GM18519 (cell line): ENCODE results near the gene IL17RE.
"Not testable (repeated sequence)": the region's sequence is repeated elsewhere in the genome, so short reads cannot be mapped to it uniquely, and the experiment has no call there.

Source experiments
- ATAC-seq: cut with Tn5 transposase; IDR thresholded peaks from one replicate; pipeline ENCODE4 v1.9.1; 2021; ENCODE audit warnings: mild to moderate bottlenecking, moderate library complexity; ENCODE audit not compliant: unreplicated experiment, low FRiP score

The IL17RE gene

DNA sequence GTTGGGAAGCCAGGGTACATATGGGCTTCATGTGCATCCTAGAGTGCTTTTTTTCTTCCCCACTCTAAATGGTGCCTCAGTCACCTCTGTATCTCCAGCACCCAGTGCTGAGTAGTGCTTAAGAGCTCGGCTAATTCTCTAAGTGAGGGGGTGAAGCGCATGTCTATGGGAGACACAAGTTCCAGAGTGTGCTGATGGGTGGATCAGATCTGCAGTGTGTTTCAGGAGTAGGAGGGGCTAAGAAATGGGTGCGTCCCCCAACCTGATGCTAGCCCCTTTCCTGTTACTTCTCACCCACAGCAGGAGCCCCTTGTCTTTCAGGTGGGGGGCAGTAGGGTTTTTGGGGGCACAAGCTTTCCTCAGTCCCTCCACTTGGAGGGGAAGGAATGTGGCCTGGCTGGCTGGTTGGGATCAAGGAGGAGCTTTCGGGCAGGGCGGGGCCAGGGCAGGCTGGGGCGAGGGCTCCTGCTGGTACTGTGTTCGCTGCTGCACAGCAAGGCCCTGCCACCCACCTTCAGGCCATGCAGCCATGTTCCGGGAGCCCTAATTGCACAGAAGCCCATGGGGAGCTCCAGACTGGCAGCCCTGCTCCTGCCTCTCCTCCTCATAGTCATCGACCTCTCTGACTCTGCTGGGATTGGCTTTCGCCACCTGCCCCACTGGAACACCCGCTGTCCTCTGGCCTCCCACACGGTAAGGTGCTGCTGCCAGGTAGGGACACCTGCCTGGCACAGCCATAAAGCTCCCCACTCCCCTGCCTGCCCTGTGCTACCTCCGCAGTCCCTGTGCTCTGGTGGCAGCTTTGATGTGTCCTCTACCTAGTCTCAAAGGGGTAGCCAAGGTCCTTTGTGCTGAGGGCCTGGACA lies at the start of gene IL17RE:
TSS of gene IL17RE (plus strand) at position 477 of the 866 bp plus-strand sequence. CDS start at position 562, 85 bp downstream.
- ATAC-seq, result no peak

- ATAC-seq, result not testable (repeated sequence)
Measured at GRCh38 chr3:9854291-9854940, 48.2 kb upstream of the IL17RE start.

- no peak for ATAC-seq
Measured at GRCh38 chr3:9855594-9855993, 47.1 kb upstream of the IL17RE start.

DNA sequence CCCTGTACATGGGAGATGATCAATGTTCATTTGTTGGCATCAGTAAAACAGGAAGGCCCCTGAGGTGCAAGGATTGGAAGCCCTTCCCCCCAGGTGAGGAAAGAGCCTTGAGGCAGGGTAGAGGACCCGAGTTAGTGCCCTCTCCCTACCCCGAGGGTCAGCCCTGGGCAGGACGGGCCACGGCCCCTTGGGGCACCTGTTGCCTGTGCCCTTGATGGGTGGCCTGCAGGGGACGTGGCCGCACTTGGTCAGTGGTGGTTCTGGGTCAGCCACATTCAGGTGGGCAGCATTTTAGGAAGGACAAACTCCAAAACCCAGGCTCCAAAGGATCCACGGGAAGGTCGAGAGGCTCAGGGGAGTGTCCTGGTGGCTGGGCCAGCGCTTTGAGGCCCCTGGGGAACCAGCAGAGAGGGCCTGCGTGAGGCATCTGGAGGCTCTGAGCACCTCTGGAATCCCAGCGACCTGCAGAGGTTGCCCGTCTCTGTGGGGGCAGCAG lies 43.1 kb upstream of the IL17RE start:
- no peak for ATAC-seq

DNA sequence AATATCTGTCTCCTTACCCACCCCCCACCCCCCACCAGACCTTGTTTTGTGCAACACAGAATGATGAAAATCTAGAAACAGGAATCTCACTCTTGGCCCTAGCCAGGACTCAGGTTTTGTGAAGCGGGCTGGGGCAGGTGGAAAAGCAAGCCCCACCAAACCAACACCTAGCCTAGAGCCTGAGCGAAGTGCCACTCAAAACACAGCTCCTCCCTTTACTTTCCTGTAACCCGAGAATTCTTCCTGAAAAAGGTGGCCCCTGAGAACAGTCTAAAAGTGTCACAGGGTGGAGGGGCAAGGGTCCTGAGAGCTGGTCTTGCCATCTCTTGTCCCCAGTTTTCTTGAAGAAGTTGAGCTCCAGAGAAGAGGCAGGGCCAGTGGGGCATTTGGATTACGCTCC lies 41.4 kb upstream of the IL17RE start:
- no peak for ATAC-seq

DNA sequence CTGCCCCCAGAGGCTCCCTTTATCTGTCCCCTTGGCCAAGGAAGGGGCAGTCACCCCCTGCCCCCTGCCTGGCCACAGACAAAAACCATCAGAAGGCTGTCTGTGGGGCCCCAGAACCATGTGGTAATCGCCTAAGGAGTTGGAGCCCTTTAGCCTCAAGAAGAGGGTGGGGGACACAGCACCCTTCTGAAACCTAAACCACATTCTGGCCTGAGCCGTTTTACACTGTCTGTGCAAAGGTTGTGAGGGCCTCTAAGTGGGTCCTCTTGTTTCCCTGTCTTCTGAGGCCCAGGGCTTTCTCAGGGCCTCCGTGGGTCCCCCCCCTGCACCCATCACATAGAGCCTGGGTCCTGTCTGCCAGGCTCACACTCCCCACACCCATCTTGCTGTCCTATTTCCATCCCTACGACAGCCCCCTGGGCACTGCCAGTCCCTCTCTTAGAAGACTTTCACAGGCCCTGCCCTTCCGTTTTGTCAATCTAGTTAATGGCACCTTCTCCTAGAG lies 41.0 kb upstream of the IL17RE start:
- ATAC-seq, result no peak

- no peak for ATAC-seq
Measured at GRCh38 chr3:9862391-9863057, 40.1 kb upstream of the IL17RE start.

DNA sequence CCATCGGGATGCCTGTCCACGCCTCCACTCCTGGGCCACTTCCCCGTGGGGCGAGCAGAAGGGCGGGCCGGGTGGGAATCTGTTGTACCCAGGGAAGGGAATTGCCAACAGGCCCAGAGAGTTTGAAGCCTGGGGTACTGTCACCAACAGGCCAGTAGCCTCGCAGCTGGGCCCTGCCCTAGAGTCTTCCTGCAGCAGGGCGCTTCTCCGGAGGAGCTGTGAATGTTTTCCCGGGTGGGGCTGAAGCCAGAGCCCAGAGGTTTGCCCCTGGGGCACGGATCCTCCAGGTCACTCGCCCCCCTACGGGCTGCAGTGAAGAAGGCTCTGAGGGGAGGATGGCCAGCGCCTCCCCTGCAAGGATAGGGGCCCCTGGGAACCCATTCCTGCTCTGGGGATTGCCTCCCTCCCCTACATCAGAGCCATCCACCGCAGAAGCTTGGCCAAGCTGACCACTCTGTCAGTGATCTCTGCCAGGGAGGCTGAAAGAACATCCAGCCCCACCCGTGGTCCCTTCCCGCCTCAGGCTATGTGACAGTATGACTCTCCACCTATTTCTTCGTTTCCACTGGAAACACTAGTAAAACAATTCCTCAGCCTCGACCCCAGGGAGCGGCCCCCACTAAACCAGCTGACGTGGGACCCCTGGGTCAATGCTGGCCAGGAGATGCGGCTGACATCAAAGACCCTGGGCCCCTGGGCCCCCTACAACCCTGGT lies 39.4 kb upstream of the IL17RE start:
- no peak for ATAC-seq

- ATAC-seq, result no peak
Measured at GRCh38 chr3:9864200-9864927, 38.3 kb upstream of the IL17RE start.

- not testable (repeated sequence) for ATAC-seq
Measured at GRCh38 chr3:9865125-9865637, 37.5 kb upstream of the IL17RE start.

GRCh38 chr3:9866639-9867038 lies 36.0 kb upstream of the IL17RE start:
- ATAC-seq, result no peak

DNA sequence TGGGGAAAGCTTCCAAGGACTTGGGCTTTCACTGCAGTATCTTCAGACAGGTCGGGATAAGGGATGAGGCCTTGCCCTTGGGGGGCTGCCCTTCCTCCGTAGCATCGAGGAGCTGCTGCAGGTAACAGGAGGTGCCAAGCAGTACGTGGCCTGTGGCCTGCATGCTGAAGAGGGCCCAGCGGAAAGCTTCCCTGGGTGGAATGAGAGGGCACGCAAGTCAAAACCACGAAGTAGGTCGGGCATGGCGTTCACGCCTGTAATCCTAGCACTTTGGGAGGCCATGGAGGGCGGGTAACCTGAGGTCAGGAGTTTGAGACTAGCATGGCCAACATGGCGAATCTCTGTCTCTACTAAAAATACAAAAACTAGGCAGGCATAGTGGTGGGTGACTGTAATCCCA lies 35.5 kb upstream of the IL17RE start:
- no peak for ATAC-seq

DNA sequence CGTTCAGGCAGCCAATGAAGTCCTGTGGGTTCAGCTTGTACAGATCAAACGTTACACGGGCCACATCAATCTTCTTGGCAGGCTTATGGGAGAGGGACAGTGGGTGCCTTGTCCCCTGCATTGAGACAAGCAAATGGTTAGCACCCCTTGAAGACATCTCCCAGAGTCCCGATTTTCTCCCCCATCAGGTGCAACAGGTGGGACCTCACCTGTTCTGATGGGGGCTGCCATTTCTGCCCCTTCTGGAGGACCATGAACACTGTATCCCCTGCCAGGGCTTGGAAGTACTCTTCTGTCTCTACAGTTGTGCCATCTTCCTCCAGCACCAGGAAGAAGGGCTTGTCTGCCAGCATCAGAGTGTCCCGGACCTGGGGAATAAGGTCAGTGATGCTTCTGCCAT lies 32.7 kb upstream of the IL17RE start:
- no peak for ATAC-seq

GRCh38 chr3:9870978-9871377 lies 31.7 kb upstream of the IL17RE start:
- ATAC-seq, result no peak

DNA sequence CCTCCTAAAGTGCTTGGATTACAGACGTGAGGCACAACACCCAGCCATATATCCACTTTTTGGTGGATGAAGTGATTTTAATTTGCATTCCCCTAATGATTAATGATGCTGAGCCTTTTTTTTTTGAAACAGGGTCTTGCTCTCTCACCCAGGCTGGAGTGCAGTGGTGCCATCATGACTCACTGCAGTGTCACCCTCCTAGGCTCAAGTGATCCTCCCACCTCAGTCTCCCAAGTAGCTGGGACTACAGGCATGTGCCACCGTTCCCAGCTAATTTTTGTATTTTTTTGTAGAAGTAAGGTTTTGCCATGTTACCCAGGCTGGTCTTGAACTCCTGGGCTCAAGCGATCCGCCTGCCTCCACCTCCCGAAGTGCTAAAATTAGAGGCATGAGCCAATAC lies 30.6 kb upstream of the IL17RE start:
- not testable (repeated sequence) for ATAC-seq

GRCh38 chr3:9875448-9875847 lies 27.2 kb upstream of the IL17RE start:
- no peak for ATAC-seq

DNA sequence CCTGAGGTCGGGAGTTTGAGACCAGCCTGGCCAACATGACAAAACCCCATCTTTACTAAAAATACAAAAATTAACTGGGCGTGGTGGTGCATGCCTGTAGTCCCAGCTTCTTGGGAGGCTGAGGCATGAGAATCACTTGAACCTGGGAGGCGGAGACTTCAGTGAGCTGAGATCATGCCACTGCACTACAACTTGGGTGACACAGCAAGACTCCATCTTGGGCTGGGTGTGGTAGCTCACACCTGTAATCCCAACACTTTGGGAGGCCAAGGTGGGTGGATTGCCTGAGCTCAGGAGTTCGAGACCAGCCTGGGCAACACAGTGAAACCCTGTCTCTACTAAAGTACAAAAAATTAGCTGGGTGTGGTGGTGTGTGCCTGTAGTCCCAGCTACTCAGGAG lies 26.4 kb upstream of the IL17RE start:
- ATAC-seq, result not testable (repeated sequence)

GRCh38 chr3:9876991-9877390 lies 25.7 kb upstream of the IL17RE start:
- no peak for ATAC-seq

DNA sequence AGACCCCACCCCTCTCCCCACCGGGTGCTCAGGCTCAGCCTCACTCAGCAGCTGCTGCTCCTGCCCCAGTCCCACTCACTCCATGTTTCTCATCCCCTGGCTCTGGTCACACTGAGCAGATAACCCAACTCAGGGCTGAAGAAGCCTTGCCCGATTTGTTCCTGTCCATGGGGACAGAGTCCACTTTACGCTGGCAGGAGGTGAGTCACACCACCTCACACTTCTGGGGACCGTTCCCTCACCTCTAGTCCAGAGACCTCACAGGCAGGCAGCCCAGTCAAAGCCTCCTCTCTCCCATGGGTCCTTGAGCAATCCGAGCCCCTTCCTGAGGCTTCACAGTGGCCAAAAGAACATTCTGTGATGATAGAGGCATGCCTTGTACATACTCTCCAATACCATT lies 23.9 kb upstream of the IL17RE start:
- ATAC-seq, result no peak
